HK-2 (cell line): ENCODE results near the gene SLC23A2.
"Not testable (repeated sequence)": the region's sequence is repeated elsewhere in the genome, so short reads cannot be mapped to it uniquely, and the experiment has no call there.

Experiments used
- DNase-seq: peaks from one replicate; pipeline ENCODE4 v3.0.0-alpha.2; 2018; ENCODE audit not compliant: unreplicated experiment

The SLC23A2 gene

GRCh38 chr20:4902788-4903187 lies 98.5 kb downstream of the SLC23A2 start:
- no peak for DNase-seq

GRCh38 chr20:4901031-4901818 lies 100.1 kb downstream of the SLC23A2 start:
- DNase-seq: no peak

GRCh38 chr20:4898282-4899244 lies 102.7 kb downstream of the SLC23A2 start:
- DNase-seq: peak; percentile 85

GRCh38 chr20:4897600-4897999 lies 103.7 kb downstream of the SLC23A2 start:
- no peak for DNase-seq

- DNase-seq: no peak
Observed at GRCh38 chr20:4896971-4897497, 104.3 kb downstream of the SLC23A2 start.

- DNase-seq: no peak
Observed at GRCh38 chr20:4896119-4896702, 105.1 kb downstream of the SLC23A2 start.

DNA sequence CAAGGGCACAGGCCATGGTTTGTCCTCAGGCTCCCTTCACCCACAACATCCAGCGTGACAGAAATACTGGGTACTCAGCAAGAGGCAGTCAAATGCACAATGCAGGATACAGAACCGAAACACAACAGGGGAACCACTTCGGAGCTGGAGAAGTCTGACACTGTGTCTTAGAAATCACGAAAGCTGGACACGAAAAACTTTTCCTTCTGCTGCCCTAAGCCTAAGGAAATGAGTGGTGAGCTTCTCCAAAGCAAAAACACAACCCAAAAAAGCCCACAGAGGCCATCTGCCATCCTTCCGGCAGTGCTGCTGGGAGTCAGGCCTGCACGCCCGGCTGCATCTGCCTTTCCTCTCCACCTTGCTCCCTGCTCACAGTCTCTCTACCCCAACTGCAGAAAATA lies 106.3 kb downstream of the SLC23A2 start:
- no peak for DNase-seq

GRCh38 chr20:4894409-4894808 lies 106.9 kb downstream of the SLC23A2 start:
- DNase-seq: no peak

DNA sequence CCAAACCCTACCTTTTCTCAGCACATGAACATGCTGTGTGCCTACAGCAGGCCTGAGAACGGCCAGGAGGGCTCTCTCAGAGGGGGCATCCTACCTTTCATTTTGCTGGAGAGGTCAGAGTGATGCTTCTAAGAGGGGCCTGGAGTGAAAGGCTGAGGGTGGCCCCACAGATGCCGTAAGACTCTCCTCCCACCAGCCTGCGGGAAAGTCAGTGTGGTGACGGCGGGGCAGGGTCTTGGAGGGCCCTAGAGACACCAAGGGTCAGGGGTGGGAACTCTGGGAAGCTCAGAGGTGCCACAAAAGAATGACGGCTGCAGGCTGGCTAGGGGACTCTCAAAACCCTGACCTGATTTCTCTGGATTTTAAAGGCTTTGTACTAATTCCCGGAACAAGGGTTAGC lies 107.6 kb downstream of the SLC23A2 start:
- no peak for DNase-seq

DNA sequence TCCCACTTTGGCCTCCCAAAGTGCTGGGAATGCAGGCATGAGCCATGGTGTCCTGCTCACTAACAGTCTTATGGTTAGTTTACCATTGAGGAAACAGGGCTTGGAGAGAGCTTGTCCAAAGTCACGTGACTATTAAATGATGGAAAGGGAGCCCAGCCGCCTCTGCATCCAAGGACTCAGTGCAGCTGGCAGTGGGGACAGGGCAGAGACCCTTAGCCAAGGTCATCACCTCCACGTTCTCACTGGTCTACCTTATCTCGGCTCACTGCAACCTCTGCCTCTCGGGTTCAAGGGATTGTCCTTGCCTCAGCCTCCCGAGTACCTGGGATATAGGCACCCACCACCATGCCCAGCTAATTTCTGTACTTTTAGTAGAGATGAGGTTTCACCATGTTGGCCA lies 109.3 kb downstream of the SLC23A2 start:
- DNase-seq: no peak

- no peak for DNase-seq
Observed at GRCh38 chr20:4891190-4891763, 110.0 kb downstream of the SLC23A2 start.

DNA sequence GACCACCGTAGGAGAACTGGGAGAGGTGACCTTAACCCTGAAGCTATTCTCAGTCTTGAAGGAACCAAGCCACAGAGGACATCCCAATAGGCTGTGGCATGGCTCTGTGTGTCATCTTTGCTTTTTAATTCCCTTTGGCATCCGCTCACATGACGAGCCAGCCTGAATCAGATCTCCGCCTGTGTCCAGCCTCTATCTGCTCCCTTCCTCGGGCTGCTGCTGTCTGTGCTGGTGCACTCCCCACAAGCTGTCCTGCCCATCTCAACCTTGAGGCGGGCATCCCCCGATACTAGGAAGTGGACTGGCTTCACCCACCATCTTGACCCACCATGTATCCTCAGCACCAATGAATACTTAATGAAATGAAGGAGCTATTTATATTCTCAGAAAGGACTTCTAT lies 111.9 kb downstream of the SLC23A2 start:
- no peak for DNase-seq

DNA sequence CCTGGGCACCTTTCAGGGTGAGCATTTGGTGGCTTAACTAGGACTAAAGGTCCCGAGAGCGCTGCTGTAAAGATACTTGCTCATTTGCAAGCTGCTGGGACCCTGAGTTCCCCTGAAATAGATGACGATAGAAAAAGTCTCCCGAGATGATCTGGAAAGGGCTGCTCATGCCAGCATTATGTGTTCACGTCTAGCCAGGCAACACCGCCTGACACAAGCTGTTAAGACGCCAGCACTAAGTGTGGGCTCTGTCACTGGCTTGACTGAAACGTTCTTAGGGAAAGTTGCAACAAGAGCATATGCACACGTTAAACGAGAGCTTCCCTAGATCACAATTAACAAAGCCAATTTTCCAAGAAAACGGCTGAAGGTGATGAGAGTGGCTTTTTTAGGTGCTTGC lies 113.7 kb downstream of the SLC23A2 start:
- DNase-seq: no peak

DNA sequence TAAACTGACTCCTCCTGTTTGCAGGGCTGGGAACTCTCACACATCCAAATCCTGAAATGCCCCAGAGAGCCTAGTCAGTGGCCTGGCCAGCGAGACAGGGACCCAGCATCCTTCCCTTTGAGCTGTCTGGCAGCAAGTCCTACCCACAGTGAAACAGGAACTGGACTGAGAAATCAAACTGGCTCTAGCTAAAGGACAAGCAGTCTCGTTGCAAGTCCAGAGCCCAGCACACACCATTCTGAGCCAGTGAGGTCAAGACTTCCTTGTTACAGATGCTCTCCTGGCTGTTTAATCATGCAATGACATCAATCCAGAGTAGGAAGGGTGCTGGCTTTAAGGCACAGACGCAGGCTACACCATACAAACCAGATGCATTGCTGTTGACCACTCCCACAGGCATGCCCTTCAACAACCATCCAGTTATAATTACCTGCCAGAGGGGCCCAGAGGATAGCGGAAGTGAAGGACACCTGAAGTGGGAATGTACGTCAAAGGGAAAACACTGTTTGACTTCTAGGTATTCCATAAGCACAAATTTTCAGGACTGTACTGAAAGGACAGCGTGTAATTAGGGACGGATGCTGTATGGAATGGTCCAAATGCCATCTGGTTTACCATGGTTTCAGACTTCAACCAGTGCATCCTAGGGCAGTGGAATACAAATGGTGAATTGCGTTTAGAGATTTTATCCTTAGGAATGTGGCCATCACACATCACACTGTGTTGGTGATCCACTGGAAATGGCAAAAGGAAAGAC lies 114.4 kb downstream of the SLC23A2 start:
- DNase-seq: no peak

DNA sequence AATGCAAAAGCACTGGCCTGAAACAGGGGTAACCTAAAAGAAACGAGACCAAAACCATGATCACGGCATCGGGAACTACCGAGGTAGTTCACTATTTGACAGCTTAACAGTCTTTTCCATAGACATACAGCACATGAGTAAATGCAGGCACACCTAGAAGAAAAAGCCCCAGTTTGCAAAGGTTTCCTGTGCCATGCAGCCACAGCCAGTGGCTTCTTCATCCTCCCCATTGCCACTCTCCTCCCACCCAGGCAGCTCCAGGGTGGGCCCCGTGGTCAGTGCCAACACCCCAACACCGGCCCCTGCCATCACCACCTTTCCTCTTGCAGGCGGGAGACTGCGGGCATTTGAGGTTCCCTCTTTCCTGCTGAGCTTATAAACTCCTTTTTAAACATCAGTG lies 115.4 kb downstream of the SLC23A2 start:
- DNase-seq: no peak

GRCh38 chr20:4883546-4883945 lies 117.8 kb downstream of the SLC23A2 start:
- no peak for DNase-seq

DNA sequence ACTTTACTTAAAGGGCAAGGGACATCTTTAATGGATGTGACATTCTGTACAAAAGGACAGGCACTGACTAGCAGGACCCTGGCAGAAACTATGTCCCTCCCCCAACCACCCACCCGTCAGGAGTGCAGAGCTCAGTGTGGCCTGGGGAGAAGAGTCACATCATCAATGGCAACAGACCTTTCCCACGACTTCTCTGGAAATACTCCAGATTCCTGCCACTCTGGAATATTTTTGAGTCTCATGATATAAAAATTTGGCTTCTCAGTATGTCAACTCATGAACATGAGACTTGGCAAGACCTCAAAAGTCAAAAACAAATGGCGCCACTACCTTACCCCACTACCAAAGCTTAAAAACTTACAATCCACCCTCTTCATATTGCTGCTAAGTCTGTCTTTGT lies 118.3 kb downstream of the SLC23A2 start:
- DNase-seq: no peak

DNA sequence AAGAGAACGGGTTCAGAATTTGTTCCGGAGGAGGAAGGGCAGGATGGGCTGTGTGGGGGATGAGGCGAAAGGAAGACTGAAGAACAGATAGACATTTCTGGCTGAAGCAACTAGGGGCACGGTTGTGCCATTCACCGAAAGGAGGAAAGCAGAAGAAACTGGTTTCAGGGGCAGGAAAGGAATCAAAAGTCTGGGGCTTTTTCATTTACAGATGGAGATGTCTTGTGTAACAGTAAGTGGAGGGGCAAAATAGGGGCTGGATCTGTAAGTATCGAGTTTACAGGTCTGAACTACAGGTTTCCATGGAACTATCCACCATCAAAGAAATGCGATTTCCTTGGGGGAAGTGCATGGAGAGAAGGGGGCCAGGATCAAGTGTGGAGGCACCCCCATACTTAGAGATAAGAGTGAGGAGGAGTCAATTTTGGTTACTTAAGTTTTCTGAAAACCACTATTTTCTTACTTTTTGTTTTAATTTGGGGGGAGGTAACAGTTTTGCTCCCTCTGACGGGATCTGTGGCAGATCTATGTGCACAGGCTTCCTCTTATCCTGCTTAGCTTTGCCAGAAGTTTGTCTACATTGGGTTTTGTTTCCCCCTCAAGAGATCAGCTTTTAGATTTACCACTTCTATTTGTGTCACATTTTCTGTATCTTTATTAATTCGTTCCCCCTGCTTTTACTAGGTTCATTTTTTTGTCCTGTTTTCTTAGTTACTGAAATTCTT lies 120.1 kb downstream of the SLC23A2 start:
- DNase-seq: no peak

DNA sequence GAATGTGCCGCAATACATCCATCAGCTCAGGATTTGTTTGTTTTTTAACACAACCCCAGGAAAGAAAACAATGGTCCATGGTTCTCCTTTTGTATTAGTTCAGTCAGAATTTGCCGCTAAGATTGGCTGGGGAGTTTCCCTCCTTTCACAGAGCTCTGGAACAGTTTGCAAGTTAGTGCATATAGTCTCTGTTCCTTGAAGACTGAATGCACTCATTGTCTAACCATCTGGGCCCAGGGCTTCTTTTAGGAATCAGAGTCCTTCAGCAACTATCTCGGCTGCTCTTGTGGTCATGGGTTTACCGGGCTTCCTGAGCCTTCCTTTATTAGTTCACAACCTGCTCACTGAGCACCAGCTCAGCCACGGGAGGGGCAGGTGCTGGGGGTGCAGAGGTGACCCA lies 121.3 kb downstream of the SLC23A2 start:
- DNase-seq: no peak

DNA sequence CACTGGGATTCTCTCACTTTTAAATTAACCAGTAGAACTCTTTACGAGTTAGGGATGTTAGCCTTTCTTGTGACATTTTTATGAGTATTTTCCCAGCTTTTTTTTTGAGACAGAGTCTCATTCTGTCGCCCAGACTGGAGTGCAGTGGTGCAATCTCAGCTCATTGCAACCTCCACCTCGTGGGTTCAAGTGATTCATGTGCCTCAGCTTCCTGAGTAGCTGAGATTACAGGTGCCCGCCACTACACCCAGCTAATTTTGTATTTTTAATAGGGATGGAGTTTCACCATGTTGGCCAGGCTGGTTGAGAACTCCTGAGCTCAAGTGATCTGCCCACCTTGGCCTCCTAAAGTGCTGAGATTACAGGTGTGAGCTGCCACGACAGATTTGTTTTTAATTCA lies 123.2 kb downstream of the SLC23A2 start:
- DNase-seq: not testable (repeated sequence)
